ENCODE results near the gene KRT31.

DNA sequence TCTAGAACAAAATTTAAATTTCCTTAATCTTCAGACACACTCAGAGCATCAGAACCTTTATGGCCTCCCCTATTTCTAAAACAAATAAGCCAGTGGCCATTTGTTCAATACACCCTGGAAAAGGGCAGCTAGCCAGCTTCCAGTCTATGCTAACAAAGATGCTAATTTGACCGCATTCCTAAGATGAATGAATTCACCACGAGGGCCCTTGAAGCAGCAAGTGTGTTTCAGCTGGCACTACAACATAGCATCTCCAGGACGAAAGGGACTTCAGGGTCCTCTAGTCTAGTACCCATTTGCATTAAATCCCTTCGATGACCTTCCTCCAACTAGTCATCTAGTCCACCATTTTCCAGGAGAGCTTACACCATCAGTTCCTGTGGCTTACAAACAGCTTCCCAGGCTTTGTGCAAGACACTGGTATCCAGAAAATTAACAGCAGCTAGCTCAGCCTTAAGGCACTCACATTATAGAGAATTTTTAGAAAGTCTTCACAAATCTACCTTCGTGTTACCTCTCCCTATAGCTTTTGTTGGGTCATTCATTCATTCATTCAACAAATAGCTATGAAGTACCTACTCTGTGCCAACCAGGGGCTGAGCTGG, 16.0 kb upstream of the KRT31 start:
- TF ChIP-seq, protein P1, sequence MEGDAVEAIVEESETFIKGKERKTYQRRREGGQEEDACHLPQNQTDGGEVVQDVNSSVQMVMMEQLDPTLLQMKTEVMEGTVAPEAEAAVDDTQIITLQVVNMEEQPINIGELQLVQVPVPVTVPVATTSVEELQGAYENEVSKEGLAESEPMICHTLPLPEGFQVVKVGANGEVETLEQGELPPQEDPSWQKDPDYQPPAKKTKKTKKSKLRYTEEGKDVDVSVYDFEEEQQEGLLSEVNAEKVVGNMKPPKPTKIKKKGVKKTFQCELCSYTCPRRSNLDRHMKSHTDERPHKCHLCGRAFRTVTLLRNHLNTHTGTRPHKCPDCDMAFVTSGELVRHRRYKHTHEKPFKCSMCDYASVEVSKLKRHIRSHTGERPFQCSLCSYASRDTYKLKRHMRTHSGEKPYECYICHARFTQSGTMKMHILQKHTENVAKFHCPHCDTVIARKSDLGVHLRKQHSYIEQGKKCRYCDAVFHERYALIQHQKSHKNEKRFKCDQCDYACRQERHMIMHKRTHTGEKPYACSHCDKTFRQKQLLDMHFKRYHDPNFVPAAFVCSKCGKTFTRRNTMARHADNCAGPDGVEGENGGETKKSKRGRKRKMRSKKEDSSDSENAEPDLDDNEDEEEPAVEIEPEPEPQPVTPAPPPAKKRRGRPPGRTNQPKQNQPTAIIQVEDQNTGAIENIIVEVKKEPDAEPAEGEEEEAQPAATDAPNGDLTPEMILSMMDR (IDR thresholded peaks at IDR 0.05) = no peak
- TF ChIP-seq POLR2AphosphoS5 (IDR thresholded peaks at IDR 0.05; ENCODE audit: low read depth, low read length) (no peak), SIN3A (IDR thresholded peaks at IDR 0.05; ENCODE audit: borderline replicate concordance, insufficient read depth, low read depth, low read length) (no peak)
- TF ChIP-seq, protein P2, sequence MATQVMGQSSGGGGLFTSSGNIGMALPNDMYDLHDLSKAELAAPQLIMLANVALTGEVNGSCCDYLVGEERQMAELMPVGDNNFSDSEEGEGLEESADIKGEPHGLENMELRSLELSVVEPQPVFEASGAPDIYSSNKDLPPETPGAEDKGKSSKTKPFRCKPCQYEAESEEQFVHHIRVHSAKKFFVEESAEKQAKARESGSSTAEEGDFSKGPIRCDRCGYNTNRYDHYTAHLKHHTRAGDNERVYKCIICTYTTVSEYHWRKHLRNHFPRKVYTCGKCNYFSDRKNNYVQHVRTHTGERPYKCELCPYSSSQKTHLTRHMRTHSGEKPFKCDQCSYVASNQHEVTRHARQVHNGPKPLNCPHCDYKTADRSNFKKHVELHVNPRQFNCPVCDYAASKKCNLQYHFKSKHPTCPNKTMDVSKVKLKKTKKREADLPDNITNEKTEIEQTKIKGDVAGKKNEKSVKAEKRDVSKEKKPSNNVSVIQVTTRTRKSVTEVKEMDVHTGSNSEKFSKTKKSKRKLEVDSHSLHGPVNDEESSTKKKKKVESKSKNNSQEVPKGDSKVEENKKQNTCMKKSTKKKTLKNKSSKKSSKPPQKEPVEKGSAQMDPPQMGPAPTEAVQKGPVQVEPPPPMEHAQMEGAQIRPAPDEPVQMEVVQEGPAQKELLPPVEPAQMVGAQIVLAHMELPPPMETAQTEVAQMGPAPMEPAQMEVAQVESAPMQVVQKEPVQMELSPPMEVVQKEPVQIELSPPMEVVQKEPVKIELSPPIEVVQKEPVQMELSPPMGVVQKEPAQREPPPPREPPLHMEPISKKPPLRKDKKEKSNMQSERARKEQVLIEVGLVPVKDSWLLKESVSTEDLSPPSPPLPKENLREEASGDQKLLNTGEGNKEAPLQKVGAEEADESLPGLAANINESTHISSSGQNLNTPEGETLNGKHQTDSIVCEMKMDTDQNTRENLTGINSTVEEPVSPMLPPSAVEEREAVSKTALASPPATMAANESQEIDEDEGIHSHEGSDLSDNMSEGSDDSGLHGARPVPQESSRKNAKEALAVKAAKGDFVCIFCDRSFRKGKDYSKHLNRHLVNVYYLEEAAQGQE (IDR thresholded peaks at IDR 0.05; ENCODE audit: insufficient read depth in 1 of 2, low read depth in 2 of 2, low read length in 1 of 2) = no peak

Data from Panc1 (cell line).